HCT116 (cell line): ENCODE measurements around the gene TALDO1.
A peak's percentile ranks its signal among the peaks of the same experiment; 100 is the strongest.

Experiments used
- CTCF ChIP-seq, 3 experiments: fragments of 200-600 bp in 1 of 3; sonication (generic) in 1 of 3; IDR thresholded peaks in 2 of 3; conservative IDR thresholded peaks in 1 of 3; 2 replicates each; pipeline ENCODE4 v1.5.1; 2012 to 2017; ENCODE audit warnings: low read depth in 2 of 3, low read length in 2 of 3, antibody characterized with exemption in 1 of 3, borderline replicate concordance in 1 of 3, control low read depth in 1 of 3, mild to moderate bottlenecking in 1 of 3, mixed read lengths in 1 of 3, mixed run types in 1 of 3, moderate library complexity in 1 of 3; ENCODE audit not compliant: insufficient read depth in 1 of 3
- EZH2phosphoT487 ChIP-seq: fragments of 200-600 bp; IDR thresholded peaks from 2 replicates; pipeline ENCODE4 v1.6.1; 2018; ENCODE audit warnings: antibody characterized with exemption, borderline replicate concordance
- POLR2A ChIP-seq: IDR thresholded peaks from 2 replicates; pipeline ENCODE4 v1.7.0; 2011; ENCODE audit warnings: borderline replicate concordance; ENCODE audit not compliant: insufficient read depth, insufficient read length; ENCODE audit errors: extremely low read depth
- REST ChIP-seq: IDR thresholded peaks from 2 replicates; pipeline ENCODE4 v1.6.1; 2012; ENCODE audit warnings: low read depth

- TF ChIP-seq POLR2A = peak; percentile 48
- TF ChIP-seq CTCF (IDR thresholded peaks at IDR 0.05 in 2 of 3, conservative IDR thresholded peaks at IDR 0.05 in 1 of 3; ENCODE audit: borderline replicate concordance in 1 of 3, insufficient read depth in 1 of 3, low read depth in 2 of 3, low read length in 2 of 3) = no peak
- TF ChIP-seq REST = no peak
- TF ChIP-seq EZH2phosphoT487 = no peak
Observed at GRCh38 chr11:809287-810039, 62.2 kb downstream of the TALDO1 start, which contains the start of gene RPLP2.
